ENCODE data around the gene ZNF726.
"Not testable (repeated sequence)": the region's sequence is repeated elsewhere in the genome, so short reads cannot be mapped to it uniquely, and the experiment has no call there.

ZNF726 gene

DNA sequence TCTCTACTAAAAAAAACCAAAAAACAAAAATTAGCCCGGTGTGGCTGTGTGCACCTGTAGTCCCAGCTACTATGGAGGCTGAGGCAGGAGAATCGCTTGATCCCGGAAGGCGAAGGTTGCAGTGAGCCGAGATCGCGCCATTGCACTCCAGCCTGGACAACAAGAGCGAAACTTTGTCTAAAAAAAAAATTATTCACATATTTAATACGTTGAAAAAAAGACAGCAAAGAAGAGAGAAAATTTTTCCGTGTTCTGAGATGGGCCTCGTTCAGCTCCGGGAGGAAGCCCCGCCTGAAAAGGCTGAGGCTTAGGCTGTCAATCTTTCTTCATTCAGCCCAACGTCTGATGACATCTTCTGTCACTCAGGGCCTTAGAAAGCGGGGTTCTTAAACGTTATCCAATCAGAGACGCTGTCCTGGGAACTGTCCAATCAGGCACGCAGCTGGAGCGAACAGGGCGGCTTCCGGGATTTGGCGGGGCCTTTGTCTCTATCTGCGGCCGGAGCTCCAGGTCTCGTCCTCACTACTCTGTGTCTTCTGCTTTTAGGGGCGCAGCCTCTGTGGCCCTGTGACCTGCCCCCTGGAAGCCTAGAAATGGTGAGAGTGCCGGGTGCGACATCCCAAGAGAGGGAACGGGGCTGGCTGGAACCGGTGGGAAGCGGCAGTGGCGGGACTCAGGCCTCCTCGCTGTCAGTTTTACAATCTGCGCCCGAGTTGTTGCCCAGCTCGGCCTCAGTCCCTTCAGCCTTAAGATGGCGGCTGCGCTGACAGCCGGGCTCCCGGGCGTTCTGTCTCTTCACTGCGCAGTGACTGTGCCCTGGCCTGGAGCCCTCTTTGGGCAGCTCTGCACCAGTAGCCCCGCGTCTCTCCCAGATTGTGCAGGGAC is at the start of gene ZNF726:
Gene ZNF726 (plus strand): TSS at position 485 of the 885 bp plus-strand sequence. CDS start 109 bp downstream, at position 594.
- peak; percentile 94 for DNase-seq (ENCODE audit: low spot score)

DNA sequence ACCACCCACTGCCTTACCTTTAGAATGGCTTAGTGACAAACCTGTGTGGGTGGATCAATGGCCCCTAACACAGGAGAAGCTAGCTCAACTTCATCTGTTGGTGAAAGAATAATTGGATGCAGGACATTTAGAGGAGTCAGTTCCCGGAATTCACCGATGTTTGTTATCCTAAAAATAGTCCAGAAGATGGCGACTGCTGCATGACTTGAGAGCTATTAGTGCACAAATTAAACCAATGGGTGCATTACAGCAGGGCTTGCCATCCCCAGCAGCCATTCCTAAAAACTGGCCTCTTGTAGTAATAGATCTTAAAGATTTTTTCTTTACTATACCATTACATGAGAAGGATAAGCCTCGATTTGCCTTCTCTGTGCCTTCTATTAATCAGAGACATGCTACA is 46.8 kb upstream of the ZNF726 start:
- DNase-seq (ENCODE audit: low spot score) = no peak

DNA sequence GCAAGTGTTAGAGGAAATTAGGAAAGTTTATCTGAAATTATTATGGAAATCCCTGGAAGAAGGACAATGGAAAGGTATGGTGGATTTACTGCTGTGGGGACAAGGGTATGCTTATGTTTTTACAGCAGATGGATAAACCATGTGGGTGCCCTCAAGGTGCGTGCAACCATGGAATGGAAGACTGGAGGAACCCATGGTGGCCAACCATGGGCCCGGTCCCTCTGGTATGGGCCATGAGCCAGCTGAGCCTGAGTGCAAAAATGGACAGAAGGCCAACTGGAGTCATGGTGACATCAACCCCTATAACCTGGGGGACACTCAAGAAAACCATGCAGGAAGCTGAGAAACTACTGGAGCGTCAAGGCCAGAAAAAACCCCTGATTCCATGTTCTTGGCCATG is 46.1 kb upstream of the ZNF726 start:
- no peak for DNase-seq (ENCODE audit: low spot score)

DNA sequence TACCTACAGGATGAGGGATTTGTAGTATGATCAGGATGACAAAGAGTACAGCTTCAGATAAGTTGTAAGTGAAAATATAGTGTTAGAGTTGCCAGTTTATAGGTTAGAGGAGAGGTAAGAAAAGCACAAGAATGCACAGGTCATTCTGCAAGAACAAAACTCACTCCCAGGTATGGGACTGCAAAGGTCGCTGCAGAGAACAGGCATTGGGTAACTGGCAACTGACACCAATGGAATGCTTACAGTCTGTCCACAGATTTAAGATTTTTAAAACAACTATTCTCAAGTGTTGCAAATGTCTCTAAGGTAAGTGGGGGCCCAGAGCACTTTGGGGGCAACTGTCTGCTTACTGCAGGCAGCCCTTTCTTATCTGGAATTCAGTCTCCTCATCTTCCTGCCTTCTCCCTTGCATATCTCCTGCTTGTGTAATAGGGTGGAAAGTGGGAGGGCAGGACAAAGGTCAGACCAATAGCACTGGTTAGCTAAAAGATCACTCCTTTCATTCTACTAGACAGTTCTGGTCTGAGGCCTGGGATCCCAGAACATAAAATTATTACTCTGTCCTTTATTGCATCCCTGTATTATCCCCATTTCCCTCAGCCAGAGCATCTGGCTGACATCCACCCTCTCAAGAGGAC is 42.3 kb upstream of the ZNF726 start:
- no peak for DNase-seq (ENCODE audit: low spot score)

DNA sequence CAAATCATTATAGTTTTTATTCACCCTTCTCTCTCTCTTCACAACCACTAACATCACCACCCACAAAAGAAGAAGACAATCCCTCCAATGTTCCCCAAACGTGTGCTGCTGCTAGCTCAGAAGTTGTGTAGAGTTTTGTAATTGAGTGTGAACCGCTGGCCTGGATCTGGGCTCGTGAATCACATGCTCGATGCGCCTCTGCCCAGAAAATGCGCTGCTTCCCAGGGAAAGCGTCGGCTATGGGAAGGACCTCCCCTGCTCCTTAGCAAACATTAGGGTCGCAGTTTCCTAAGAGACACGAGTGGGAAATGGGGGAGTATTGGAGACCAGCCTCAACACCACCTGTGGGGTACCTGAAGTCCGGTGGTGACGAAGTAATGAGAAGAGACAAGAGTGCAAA is 38.4 kb upstream of the ZNF726 start:
- no peak for DNase-seq (ENCODE audit: low spot score)

DNA sequence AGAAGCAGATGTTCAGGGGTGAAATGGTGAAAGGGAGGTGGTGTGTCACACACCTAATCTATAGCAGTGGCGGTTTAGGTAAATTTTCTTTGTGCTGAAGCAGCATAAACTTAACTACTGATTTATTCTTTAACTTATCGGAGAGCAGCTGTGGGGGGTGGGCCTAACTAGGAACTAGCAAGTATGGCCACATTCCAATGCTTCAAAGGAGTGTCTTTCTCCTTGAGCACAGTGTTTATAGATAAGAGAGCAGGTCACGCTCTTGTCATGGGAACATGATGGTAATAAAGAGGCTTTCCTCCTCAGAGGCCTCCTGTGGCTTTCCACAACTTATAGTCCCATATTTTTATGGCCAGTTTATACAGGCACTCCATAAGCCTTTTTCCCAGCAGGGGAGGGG is 37.9 kb upstream of the ZNF726 start:
- not testable (repeated sequence) for DNase-seq (ENCODE audit: low spot score)

DNA sequence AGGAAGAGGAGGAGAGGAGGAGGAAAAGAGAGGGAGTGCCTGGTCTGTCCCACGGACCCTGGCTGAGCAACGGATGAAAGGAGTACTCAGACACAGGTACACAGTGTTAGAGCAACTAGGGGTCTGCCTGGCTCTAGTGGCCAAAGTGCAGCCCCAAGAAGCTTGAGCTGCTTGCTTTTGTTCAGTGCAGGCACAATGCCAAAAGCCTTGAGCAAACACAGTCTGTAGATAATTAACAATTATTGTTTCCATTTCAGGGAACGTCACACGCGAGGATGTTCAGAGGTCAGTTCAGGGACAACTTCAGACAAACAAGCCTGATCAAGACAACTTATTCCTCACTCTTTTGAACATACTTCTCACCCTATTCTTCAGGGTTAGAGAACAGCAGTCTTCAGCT is 32.2 kb upstream of the ZNF726 start:
- peak; percentile 23 for DNase-seq (ENCODE audit: low spot score)

DNA sequence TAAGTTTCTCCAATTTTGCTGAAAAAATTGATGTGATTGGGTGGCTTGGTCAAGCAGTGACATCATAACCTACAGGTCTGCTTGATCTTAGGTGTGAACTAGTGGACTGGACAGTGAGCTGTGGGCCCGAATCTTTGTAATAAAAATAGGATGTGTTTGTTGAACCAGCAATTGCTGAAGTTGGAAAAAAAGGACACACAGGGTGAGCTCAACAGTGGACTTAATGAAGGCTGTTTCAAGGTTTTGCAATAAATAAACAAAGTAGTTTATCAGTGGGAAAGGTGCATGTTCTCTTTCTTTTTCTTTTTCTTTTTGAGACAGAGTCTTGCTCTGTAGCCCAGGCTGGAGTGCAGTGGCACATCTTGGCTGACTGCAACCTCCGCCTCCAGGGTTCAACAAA is 30.3 kb upstream of the ZNF726 start:
- no peak for DNase-seq (ENCODE audit: low spot score)

DNA sequence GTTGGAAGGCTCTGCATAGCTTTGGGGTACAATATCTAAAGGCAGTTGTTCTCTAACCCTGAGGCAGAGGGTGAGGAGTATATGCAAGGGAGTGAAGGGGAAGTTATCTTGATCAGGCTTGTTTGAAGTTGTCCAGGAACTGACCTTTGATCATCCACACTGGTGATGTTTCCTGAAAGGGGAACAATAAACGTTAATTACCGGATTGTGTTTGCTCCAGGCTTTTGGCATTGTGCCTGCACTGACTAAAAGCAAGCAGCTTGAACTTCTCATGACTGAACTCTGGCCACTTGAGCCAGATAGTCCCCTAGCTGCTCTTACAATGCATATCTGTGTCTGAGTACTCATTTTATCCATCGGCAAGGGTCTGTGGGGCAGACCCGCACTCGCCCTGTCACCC is 27.0 kb upstream of the ZNF726 start:
- DNase-seq (ENCODE audit: low spot score) = peak; percentile 15

DNA sequence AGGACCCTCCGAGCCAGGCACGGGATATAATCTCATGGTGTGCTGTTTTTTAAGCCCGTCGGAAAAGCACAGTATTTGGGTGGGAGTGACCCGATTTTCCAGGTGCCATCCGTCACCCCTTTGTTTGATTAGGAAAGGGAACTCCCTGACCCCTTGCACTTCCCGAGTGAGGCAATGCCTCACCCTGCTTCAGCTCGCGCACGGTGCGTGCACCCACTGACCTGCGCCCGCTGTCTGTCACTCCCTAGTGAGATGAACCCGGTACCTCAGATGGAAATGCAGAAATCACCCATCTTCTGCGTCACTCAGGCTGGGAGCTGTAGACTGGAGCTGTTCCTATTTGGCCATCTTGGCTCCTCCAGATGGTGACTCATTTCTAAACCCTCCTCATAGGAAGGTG is 18.6 kb upstream of the ZNF726 start:
- DNase-seq (ENCODE audit: low spot score) = not testable (repeated sequence)

DNA sequence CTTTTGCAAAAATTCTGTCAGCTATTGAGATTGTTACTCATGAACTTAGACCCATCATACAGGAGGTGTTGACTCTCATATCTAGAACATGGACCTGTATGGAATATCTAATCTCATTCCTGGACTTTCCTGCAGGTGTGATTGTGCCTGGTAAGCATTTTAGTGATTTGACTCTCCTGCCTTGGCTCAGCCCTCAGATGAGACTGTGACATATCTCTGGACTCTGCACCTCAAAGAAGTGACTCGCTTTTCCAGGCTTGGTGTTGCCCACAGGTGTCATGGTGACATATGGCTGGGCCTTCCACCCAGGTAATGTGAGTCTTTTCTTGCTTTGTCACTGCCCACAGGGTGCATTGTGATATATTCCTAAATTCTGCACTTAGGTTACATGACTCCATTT is 17.8 kb upstream of the ZNF726 start:
- no peak for DNase-seq (ENCODE audit: low spot score)

DNA sequence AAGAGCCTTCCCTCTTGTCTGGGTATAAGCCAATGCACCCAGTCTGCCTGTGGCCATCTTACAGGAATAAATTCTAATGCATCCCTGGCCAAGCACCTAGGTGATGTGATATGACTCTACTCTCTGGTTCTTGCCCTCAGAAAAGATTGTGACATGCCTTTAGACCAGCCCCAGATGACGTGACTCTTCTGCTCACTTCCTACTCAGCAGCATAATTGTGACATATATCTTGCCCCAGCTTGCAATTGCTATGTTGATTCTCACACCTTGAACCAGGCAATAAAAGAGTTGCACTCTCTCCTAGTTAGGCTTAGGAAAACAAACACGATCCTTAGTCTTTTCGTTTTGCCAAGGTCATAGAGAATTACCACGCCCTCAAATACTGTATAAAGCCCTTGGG is 13.3 kb upstream of the ZNF726 start:
- no peak for DNase-seq (ENCODE audit: low spot score)

DNA sequence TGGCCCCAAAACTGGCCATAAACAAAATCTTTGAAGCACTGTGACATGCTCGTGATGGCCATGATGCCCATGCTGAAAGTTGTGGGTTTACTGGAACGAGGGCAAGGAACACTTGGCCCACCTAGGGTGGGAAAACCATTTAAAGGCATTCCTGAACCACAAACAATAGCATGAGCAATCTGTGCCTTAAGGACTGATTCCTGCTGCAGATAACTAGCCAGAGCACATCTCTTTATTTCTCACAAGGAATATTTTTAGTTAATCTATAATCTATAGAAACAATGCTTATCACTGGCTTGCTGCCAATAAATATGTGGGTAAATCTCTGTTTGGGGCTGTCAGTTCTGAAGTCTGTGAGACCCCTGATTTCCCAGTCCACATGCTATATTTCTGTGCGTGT is 10.3 kb upstream of the ZNF726 start:
- no peak for DNase-seq (ENCODE audit: low spot score)

DNA sequence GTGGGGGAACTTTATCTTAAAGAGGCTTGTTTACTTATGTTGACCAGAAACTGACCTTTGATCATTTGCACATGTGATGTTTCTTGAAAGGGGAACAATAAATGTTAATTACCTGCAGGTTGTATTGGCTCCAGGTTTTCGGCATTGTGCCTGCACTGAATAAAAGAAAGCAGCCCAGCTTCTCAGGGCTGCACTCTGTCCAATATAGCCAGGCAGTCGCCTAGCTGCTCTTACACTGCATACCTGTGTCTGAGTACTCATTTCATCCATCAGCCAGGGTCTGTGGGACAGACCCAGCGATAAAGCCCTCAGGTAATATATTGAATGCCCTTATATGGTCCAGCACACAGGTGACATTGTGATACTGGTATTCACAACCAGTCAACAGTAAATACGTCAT is 8.9 kb upstream of the ZNF726 start:
- DNase-seq (ENCODE audit: low spot score) = no peak

DNA sequence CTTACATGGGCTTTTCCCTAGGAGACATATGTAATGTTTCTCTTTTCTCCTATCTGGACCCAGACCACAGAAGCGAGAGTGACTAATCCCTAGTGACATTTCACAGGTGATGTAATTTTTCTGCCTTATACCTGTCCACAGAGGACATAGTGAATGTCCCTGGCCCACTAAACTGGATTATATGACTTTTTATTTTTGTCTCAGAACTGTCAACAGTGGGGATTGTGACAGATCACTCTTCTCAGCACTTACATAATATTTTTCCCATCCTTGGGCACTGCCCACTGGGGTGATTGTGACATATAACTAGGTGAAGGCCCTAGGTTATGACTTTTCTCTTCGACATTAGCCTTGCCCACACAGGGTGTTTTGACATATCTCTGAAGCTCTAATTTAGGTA is 7.9 kb upstream of the ZNF726 start:
- DNase-seq (ENCODE audit: low spot score) = no peak

DNA sequence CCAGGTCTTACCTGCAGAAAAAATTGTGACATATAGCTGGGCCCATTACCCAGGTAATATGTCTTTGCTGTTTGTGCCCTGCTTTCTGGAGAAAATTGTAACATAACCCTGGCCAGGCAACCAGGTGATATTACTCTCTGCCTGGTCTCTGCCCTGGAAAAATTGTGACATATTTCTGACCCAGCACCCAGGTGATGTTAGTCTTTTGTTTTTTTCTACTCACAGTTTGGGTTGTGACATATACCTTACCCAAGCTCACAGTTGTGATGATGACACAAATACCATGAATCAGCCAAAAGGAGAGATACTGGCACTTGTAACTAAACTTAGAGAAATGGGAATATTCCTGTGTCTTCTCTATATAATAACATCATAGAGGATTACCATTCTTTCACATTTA is 6.5 kb upstream of the ZNF726 start:
- DNase-seq (ENCODE audit: low spot score) = no peak

DNA sequence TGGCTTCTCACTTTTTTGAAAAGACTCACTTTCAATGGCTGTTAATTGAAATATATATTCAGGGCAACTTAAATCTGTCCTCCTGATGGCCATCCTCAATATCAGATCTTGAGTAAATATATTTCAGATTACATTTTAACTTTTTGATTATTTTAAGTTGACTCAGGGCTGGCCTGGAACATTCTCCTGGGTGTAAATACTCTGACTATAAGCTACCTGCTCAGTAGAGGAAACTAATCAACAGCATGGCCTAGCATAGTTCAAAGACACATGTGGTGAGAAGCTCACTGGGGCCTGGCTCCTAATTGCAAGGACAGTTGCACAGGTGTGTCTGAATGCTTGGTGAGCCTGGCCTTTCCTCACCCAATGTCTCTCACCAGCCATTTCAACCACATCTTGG is 5.5 kb upstream of the ZNF726 start:
- DNase-seq (ENCODE audit: low spot score) = no peak

DNA sequence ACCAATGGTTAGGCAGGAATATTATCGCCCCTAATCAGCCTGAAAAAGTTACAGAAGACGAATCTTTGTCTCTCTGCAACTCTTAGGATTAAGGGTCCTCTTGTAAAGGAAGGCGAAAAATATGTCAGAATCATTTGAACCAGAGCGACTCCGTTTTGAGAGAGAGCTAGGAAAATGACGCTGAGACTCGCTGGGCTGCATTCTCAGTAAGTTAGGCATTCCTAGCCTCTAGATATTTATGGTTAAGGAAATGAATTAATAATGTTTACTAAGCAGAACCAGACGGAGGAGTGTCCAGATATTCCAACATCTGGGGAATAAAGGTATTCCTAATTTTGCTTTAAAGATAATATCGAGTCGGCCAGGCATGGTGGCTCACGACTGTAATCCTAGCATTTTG is 755 bp upstream of the ZNF726 start:
- no peak for DNase-seq (ENCODE audit: low spot score)

DNA sequence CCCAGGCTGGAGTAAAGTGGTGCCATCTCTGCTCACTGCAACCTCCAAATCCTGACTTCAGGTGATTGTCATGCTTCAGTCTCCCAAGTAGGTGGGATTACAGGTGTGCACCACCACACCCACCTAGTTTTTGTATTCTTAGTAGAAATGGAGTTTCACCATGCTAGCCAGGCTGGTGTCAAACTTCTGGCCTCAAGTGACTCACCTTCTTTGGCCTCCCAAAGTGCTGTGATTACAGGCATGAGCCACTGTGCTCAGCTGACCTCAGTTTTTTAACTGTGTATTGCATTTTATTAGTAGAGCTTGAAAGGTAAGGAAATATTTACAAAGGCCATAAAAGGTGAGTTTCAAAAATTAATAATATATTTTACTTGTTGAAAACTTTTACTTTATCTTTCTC is 2.3 kb downstream of the ZNF726 start:
- DNase-seq (ENCODE audit: low spot score) = no peak

DNA sequence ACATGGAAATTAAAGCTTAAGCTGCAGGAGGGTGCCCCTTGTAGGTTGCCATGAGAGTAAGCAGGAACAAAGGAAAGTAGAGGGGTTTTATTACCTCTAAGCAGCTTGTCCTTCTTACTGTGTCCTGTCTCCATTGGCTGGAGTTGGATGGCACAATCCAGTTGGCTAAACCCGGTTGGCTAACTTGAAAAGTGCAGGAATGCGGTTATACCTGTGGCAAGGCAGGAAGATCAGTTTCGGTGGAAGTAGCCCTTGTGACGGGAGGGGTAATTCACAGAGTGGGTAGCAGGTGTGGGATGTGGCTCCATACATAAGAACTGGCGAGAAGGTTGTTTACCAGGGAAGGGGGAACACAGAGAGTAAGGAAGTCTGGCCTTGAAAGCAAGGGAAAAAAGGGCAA is 3.2 kb downstream of the ZNF726 start:
- no peak for DNase-seq (ENCODE audit: low spot score)

DNA sequence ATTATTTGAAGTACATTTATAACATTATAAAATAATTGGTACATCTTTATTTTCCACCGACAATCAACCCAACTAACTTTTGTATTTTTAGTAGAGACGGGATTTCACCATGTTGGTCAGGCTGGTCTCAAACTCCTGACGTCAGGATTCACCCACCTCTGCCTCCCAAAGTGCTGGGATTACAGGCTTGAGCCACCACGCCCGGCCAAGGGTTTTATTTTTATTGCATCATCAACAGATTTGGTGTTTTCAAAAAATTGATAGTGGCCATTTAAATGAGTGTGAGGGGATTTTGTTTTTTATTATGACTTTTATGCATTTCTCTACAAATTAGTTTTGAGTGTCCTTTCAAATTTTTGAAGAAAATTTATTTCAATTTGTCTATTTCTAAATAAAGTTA is 10.6 kb downstream of the ZNF726 start:
- no peak for DNase-seq (ENCODE audit: low spot score)

DNA sequence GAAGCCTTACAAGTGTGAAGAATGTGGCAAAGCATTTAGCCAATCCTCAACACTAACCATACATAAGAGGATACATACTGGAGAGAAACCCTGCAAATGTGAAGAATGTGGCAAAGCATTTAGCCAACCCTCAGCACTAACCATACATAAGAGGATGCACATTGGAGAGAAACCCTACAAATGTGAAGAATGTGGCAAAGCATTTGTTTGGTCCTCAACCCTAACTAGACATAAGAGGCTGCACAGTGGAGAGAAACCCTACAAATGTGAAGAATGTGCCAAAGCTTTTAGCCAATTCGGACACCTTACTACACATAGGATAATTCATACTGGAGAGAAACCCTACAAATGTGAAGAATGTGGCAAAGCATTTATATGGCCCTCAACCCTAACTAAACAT is 18.2 kb downstream of the ZNF726 start:
- no peak for DNase-seq (ENCODE audit: low spot score)

DNA sequence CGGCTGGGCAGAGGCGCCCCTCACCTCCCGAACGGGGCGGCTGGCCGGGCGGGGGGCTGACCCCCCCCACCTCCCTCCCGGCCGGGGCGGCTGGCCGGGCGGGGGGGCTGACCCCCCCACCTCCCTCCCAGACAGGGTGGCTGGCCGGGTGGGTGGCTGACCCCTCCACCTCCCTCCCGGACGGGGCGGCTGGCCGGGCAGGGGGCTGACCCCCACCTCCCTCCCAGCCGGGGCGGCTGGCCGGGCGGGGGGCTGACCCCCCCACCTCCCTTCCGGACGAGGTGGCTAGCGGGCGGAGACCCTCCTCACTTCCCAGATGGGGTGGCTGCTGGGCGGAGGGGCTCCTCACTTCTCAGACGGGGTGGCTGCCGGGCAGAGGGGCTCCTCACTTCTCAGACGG is 22.3 kb downstream of the ZNF726 start:
- not testable (repeated sequence) for DNase-seq (ENCODE audit: low spot score)

DNA sequence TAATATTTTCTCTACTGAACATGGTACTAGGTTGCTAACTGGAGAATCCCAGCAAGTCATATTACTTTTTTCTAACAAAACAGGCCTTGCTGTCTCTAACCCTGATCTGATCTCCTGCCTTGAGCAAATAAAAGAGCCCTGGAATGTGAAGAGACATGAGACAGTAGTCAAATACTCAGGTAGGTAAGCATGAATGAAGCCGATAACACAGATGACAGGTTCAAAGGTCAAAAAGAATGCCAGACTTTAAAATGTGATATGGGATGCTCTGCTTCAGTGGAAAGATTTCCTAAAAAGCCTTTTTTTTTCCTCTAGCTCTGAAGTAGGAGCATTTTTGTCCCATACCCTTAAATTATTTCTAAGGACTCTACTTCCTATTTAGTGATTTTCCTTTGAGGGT is 28.7 kb downstream of the ZNF726 start:
- peak; percentile 38 for DNase-seq (ENCODE audit: low spot score)
